HEK293 (cell line): ENCODE data around the gene RNPS1.

Source experiments
- CTCF ChIA-PET: fragments of 350-600 bp; formaldehyde crosslinking; extraction: SDS; loops from one replicate; lab custom pipeline; 2021; ENCODE audit warnings: antibody characterized with exemption; lab: Yijun Ruan, JAX
- POLR2A ChIA-PET: fragments of 300-600 bp; formaldehyde crosslinking; extraction: SDS; loops from one replicate; lab custom pipeline; 2020; ENCODE audit warnings: antibody characterized with exemption, inconsistent platforms; lab: Yijun Ruan, JAX
- H3K27ac ChIP-seq: fragments of 200-500 bp; sonication (Bioruptor generic); 2 replicates; pipeline ENCODE4 v1.5.1; 2014; ENCODE audit warnings: low read depth, low read length, control low read depth, inconsistent platforms; ENCODE audit errors: extremely low read depth
- H3K36me3 ChIP-seq, 2 experiments: fragments of 200-500 bp in 1 of 2; sonication (Bioruptor generic) in 1 of 2; 1 replicate in 1 of 2; 2 replicates in 1 of 2; pipeline ENCODE4 v1.5.1; 2014 to 2017; ENCODE audit warnings: inconsistent platforms in 2 of 2, low read length in 2 of 2; ENCODE audit not compliant: control insufficient read depth in 2 of 2, insufficient read depth in 1 of 2
- H3K4me1 ChIP-seq: fragments of 200-500 bp; sonication (Bioruptor generic); 2 replicates; pipeline ENCODE4 v1.5.1; 2014; ENCODE audit warnings: mild to moderate bottlenecking, low read length, inconsistent platforms; ENCODE audit not compliant: control insufficient read depth, insufficient read depth
- H3K4me3 ChIP-seq: 2 replicates; pipeline ENCODE4 v1.5.1; 2011; ENCODE audit warnings: low read depth, mild to moderate bottlenecking, control low read depth, low read length, moderate library complexity
- H3K9me3 ChIP-seq: fragments of 200-500 bp; sonication (Bioruptor generic); 2 replicates; pipeline ENCODE4 v1.5.1; 2014; ENCODE audit warnings: low read depth, low read length, inconsistent platforms; ENCODE audit not compliant: control insufficient read depth, insufficient read depth
- BCL11B ChIP-seq: fragments of 450-650 bp; formaldehyde crosslinking; IDR thresholded peaks from 2 replicates; pipeline ENCODE4 v1.5.1; 2016; ENCODE audit warnings: low read depth, missing biosample characterization, missing genetic modification characterization
- GFI1B ChIP-seq: fragments of 450-650 bp; formaldehyde crosslinking; IDR thresholded peaks from 2 replicates; pipeline ENCODE4 v1.5.1; 2016; ENCODE audit warnings: missing biosample characterization, missing genetic modification characterization
- GLI4 ChIP-seq: fragments of 450-650 bp; formaldehyde crosslinking; IDR thresholded peaks from 2 replicates; pipeline ENCODE4 v1.5.1; 2016; ENCODE audit warnings: missing biosample characterization, missing genetic modification characterization
- MYNN ChIP-seq: fragments of 450-650 bp; formaldehyde crosslinking; IDR thresholded peaks from 2 replicates; pipeline ENCODE4 v1.5.1; 2016; ENCODE audit warnings: missing biosample characterization, missing genetic modification characterization, borderline replicate concordance
- OVOL3 ChIP-seq: fragments of 450-650 bp; formaldehyde crosslinking; IDR thresholded peaks from 2 replicates; pipeline ENCODE4 v1.5.1; 2016; ENCODE audit warnings: missing biosample characterization, missing genetic modification characterization
- RBAK ChIP-seq: fragments of 450-650 bp; formaldehyde crosslinking; IDR thresholded peaks from 2 replicates; pipeline ENCODE4 v1.5.1; 2016; ENCODE audit warnings: missing biosample characterization, missing genetic modification characterization
- SP7 ChIP-seq: fragments of 450-650 bp; formaldehyde crosslinking; IDR thresholded peaks from 2 replicates; pipeline ENCODE4 v1.5.1; 2016; ENCODE audit warnings: missing biosample characterization, missing genetic modification characterization
- TCF7L2 ChIP-seq: IDR thresholded peaks from 2 replicates; pipeline ENCODE4 v1.6.1; 2011; ENCODE audit warnings: low read depth, mild to moderate bottlenecking, inconsistent platforms, low read length, moderate library complexity, borderline replicate concordance
- ZBTB1 ChIP-seq: fragments of 450-650 bp; formaldehyde crosslinking; IDR thresholded peaks from 2 replicates; pipeline ENCODE4 v1.5.1; 2016; ENCODE audit warnings: missing biosample characterization, missing genetic modification characterization
- ZNF223 ChIP-seq: fragments of 450-650 bp; formaldehyde crosslinking; IDR thresholded peaks from 2 replicates; pipeline ENCODE4 v1.5.1; 2016; ENCODE audit warnings: missing biosample characterization, missing genetic modification characterization
- ZNF266 ChIP-seq: fragments of 450-650 bp; formaldehyde crosslinking; IDR thresholded peaks from 2 replicates; pipeline ENCODE4 v1.5.1; 2016; ENCODE audit warnings: missing biosample characterization, missing genetic modification characterization, low read depth
- ZNF302 ChIP-seq: fragments of 450-650 bp; formaldehyde crosslinking; IDR thresholded peaks from 2 replicates; pipeline ENCODE4 v1.5.1; 2016; ENCODE audit warnings: missing biosample characterization, missing genetic modification characterization, low read depth
- ZNF311 ChIP-seq: fragments of 450-650 bp; formaldehyde crosslinking; IDR thresholded peaks from 2 replicates; pipeline ENCODE4 v1.5.1; 2017; ENCODE audit warnings: missing biosample characterization, missing genetic modification characterization, borderline replicate concordance
- ZNF394 ChIP-seq: fragments of 450-650 bp; formaldehyde crosslinking; IDR thresholded peaks from 2 replicates; pipeline ENCODE4 v1.5.1; 2016; ENCODE audit warnings: missing biosample characterization, missing genetic modification characterization, mild to moderate bottlenecking, moderate library complexity, borderline replicate concordance
- ZNF423 ChIP-seq: fragments of 450-650 bp; formaldehyde crosslinking; IDR thresholded peaks from 2 replicates; pipeline ENCODE4 v1.5.1; 2016; ENCODE audit warnings: missing biosample characterization, missing genetic modification characterization
- ZNF555 ChIP-seq: fragments of 450-650 bp; formaldehyde crosslinking; conservative IDR thresholded peaks from 2 replicates; pipeline ENCODE4 v1.5.1; 2017; ENCODE audit warnings: missing biosample characterization, mild to moderate bottlenecking, missing genetic modification characterization, inconsistent platforms
- ZNF560 ChIP-seq: fragments of 450-650 bp; formaldehyde crosslinking; IDR thresholded peaks from 2 replicates; pipeline ENCODE4 v1.5.1; 2017; ENCODE audit warnings: missing biosample characterization, missing genetic modification characterization, borderline replicate concordance
- ZNF654 ChIP-seq: fragments of 450-650 bp; formaldehyde crosslinking; IDR thresholded peaks from 2 replicates; pipeline ENCODE4 v1.5.1; 2016; ENCODE audit warnings: low read depth, missing biosample characterization, missing genetic modification characterization
- ZNF670 ChIP-seq: fragments of 450-650 bp; formaldehyde crosslinking; IDR thresholded peaks from 2 replicates; pipeline ENCODE4 v1.5.1; 2016; ENCODE audit warnings: missing biosample characterization, missing genetic modification characterization, low read depth
- ZNF701 ChIP-seq: fragments of 450-650 bp; formaldehyde crosslinking; IDR thresholded peaks from 2 replicates; pipeline ENCODE4 v1.5.1; 2016; ENCODE audit warnings: missing biosample characterization, missing genetic modification characterization
- ZNF843 ChIP-seq: fragments of 450-650 bp; formaldehyde crosslinking; IDR thresholded peaks from 2 replicates; pipeline ENCODE4 v1.5.1; 2016; ENCODE audit warnings: missing biosample characterization, missing genetic modification characterization
- TF ChIP-seq, protein P1 (sequence below): fragments of 450-650 bp; formaldehyde crosslinking; IDR thresholded peaks from 2 replicates; pipeline ENCODE4 v1.5.1; 2016; ENCODE audit warnings: missing biosample characterization, missing genetic modification characterization
- TF ChIP-seq, protein P2 (sequence below): fragments of 450-650 bp; formaldehyde crosslinking; IDR thresholded peaks from 2 replicates; pipeline ENCODE4 v1.5.1; 2016; ENCODE audit warnings: missing biosample characterization, missing genetic modification characterization, borderline replicate concordance
- TF ChIP-seq, protein P3 (sequence below): fragments of 450-650 bp; formaldehyde crosslinking; IDR thresholded peaks from 2 replicates; pipeline ENCODE4 v1.5.1; 2016; ENCODE audit warnings: missing biosample characterization, missing genetic modification characterization

Gene RNPS1

DNA sequence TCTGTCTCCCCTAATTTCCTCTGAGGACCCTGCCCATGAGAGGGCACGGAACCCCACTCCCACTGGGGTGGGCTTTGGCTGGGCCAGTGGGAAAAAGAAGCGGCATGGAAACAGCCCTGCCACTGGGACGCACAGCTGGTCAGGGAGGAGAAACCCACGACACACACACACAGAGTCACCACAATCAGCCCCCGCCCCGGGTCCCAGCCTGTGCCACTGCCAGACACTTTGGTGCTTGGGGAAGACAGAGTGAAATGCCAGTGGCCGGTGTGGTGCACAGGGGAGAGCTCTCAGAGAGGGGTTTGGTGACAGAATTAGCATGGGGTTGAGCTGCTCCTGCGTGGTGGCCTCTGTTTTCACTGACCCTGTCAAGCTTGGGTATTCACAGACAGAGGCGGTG lies 30.7 kb upstream of the RNPS1 start:
- Histone ChIP-seq H3K4me1 (no peaks in the 10 kb centered on the region), H3K9me3 (no peaks in the 10 kb centered on the region), H3K4me3 (no peak overlapping the region), H3K36me3 (peaks cover 0 to 22% of the 10 kb centered on the region in 2 experiments; a peak in 2 of 3 replicates), H3K27ac (no peak overlapping the region)
- POLR2A ChIA-PET, result no interaction called here
- TF ChIP-seq ZNF394 (tag by site-specific recombination) (no peak), ZNF266 (no peak), GLI4 (tag by site-specific recombination) (no peak), ZNF843 (tag by site-specific recombination) (no peak), TCF7L2 (no peak), ZNF555 (tag by site-specific recombination) (no peak), RBAK (tag by site-specific recombination) (no peak), OVOL3 (no peak), ZBTB1 (tag by site-specific recombination) (no peak), GFI1B (no peak), ZNF423 (tag by site-specific recombination) (no peak), MYNN (tag by site-specific recombination) (no peak)
- TF ChIP-seq, protein P1, sequence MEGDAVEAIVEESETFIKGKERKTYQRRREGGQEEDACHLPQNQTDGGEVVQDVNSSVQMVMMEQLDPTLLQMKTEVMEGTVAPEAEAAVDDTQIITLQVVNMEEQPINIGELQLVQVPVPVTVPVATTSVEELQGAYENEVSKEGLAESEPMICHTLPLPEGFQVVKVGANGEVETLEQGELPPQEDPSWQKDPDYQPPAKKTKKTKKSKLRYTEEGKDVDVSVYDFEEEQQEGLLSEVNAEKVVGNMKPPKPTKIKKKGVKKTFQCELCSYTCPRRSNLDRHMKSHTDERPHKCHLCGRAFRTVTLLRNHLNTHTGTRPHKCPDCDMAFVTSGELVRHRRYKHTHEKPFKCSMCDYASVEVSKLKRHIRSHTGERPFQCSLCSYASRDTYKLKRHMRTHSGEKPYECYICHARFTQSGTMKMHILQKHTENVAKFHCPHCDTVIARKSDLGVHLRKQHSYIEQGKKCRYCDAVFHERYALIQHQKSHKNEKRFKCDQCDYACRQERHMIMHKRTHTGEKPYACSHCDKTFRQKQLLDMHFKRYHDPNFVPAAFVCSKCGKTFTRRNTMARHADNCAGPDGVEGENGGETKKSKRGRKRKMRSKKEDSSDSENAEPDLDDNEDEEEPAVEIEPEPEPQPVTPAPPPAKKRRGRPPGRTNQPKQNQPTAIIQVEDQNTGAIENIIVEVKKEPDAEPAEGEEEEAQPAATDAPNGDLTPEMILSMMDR, result no peak
- CTCF ChIA-PET, result no interaction called here

DNA sequence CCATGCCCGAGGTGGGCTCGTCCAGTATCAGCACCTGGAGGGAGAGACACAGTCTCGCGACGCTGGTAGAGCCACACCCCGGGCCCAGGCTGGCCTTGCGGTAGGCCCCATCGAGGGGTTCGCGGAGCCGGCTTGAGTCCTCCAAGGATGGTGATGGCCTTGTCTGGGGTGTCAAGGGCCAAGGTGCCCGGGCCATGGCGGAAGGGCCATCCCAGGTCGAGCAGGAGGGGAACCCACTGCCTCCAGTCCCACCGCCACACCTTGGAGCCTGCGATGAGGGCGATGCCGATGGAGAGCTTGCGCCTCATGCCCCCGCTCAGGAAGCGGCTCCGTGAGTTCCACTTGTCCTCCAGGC lies 29.6 kb upstream of the RNPS1 start:
- POLR2A ChIA-PET, result no interaction called here
- Histone ChIP-seq H3K36me3 (peaks cover 0 to 21% of the 10 kb centered on the region in 2 experiments; a peak in 2 of 3 replicates), H3K4me1 (no peaks in the 10 kb centered on the region), H3K9me3 (no peaks in the 10 kb centered on the region), H3K4me3 (no peak overlapping the region)
- CTCF ChIA-PET, result interaction anchor here (0.5 kb wide), 1 partner anchor 35 kb away, joined by 4 read pairs; no protein-coding TSS in a partner anchor
- TF ChIP-seq ZNF670 (tag by site-specific recombination), result no peak
- TF ChIP-seq ZNF302, result no peak
- TF ChIP-seq ZNF654 (tag by site-specific recombination), result no peak
- TF ChIP-seq ZNF560, result no peak
- TF ChIP-seq SP7 (tag by site-specific recombination), result no peak
- no peak for TF ChIP-seq BCL11B (tag by site-specific recombination)
- TF ChIP-seq ZNF223, result no peak
- no peak for TF ChIP-seq ZNF701 (tag by site-specific recombination)
- TF ChIP-seq, protein P2, sequence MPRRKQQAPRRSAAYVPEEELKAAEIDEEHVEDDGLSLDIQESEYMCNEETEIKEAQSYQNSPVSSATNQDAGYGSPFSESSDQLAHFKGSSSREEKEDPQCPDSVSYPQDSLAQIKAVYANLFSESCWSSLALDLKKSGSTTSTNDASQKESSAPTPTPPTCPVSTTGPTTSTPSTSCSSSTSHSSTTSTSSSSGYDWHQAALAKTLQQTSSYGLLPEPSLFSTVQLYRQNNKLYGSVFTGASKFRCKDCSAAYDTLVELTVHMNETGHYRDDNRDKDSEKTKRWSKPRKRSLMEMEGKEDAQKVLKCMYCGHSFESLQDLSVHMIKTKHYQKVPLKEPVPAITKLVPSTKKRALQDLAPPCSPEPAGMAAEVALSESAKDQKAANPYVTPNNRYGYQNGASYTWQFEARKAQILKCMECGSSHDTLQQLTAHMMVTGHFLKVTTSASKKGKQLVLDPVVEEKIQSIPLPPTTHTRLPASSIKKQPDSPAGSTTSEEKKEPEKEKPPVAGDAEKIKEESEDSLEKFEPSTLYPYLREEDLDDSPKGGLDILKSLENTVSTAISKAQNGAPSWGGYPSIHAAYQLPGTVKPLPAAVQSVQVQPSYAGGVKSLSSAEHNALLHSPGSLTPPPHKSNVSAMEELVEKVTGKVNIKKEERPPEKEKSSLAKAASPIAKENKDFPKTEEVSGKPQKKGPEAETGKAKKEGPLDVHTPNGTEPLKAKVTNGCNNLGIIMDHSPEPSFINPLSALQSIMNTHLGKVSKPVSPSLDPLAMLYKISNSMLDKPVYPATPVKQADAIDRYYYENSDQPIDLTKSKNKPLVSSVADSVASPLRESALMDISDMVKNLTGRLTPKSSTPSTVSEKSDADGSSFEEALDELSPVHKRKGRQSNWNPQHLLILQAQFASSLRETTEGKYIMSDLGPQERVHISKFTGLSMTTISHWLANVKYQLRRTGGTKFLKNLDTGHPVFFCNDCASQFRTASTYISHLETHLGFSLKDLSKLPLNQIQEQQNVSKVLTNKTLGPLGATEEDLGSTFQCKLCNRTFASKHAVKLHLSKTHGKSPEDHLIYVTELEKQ (tag by site-specific recombination), result no peak
- no peak for TF ChIP-seq ZNF311 (tag by site-specific recombination)
- TF ChIP-seq, protein P3, sequence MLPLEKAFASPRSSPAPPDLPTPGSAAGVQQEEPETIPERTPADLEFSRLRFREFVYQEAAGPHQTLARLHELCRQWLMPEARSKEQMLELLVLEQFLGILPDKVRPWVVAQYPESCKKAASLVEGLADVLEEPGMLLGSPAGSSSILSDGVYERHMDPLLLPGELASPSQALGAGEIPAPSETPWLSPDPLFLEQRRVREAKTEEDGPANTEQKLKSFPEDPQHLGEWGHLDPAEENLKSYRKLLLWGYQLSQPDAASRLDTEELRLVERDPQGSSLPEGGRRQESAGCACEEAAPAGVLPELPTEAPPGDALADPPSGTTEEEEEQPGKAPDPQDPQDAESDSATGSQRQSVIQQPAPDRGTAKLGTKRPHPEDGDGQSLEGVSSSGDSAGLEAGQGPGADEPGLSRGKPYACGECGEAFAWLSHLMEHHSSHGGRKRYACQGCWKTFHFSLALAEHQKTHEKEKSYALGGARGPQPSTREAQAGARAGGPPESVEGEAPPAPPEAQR (tag by site-specific recombination), result no peak
- no peak for TF ChIP-seq OVOL3
- TF ChIP-seq, all 188 proteins: peak for 0
- H3K27ac ChIP-seq, result no peak overlapping the region
